ENCODE results near the gene FXYD2. TPM values are rescaled to one million over a fixed set of nuclear protein-coding genes. Genes with fewer than 3 reads are reported as not detected.

Gene FXYD2
- total and polyA plus RNA-seq, 2 of the 8 experiments (the other 6 are each of a cell fraction or from before 2014, with no cell fraction given) = 0.89 to 1.1 TPM

GRCh38 chr11:117851852-117852251, 27.3 kb upstream of the FXYD2 start:
- Histone ChIP-seq H3K27me3 (replicated peaks in 1 of 4; ENCODE audit: control insufficient read depth in 3 of 4, extremely low read depth in 1 of 4, insufficient read depth in 3 of 4, low read length in 3 of 4) (no peaks in the 10 kb centered on the region; a peak in 1 of 7 replicates), H3K14ac (ENCODE audit: insufficient read length) (no peak overlapping the region), H2AK5ac (ENCODE audit: low read depth, low read length) (no peak overlapping the region), H3K9me3 (ENCODE audit: insufficient read depth in 2 of 2, low read depth in 1 of 2, low read length in 1 of 2) (peaks cover 0 to 3% of the 10 kb centered on the region in 2 experiments; a peak in 1 of 4 replicates), H2BK12ac (ENCODE audit: low read depth, low read length) (no peak overlapping the region), H3K36me3 (ENCODE audit: control insufficient read depth in 2 of 4, insufficient read depth in 4 of 4, low read length in 3 of 4) (no peaks in the 10 kb centered on the region), H3K23ac (ENCODE audit: insufficient read length) (no peak overlapping the region), H3K18ac (ENCODE audit: extremely low read depth, low read length) (no peak overlapping the region), H3K4me2 (ENCODE audit: insufficient read depth in 1 of 2, low read depth in 2 of 2, low read length in 2 of 2) (no peak overlapping the region), H2BK5ac (ENCODE audit: low read depth, low read length) (no peak overlapping the region), H3K9ac (replicated peaks in 1 of 4; ENCODE audit: extremely low read depth in 1 of 4, low read depth in 3 of 4, low read length in 3 of 4) (no peak overlapping the region), H3K4me3 (ENCODE audit: extremely low read depth in 1 of 4, insufficient read depth in 2 of 4, low read depth in 3 of 4, low read length in 4 of 4) (no peak overlapping the region), H3K27ac (ENCODE audit: low read depth, low read length) (no peak overlapping the region), H3K4me1 (replicated peaks in 1 of 4; ENCODE audit: control insufficient read depth in 3 of 4, insufficient read depth in 4 of 4, low read length in 3 of 4) (peaks cover 0 to 7% (median 4%) of the 10 kb centered on the region in 4 experiments; a peak in 5 of 7 replicates), H2AFZ (ENCODE audit: low read length) (no peak overlapping the region), H4K20me1 (replicated peaks in 1 of 2; ENCODE audit: control insufficient read depth in 1 of 2, insufficient read depth in 2 of 2, low read length in 2 of 2) (no peaks in the 10 kb centered on the region), H3K79me2 (ENCODE audit: control insufficient read depth in 1 of 2, insufficient read depth in 2 of 2, low read length in 2 of 2) (no peaks in the 10 kb centered on the region), H3K79me1 (ENCODE audit: low read depth, low read length) (no peaks in the 10 kb centered on the region), H4K8ac (ENCODE audit: extremely low read depth, insufficient read depth, low read length) (no peak overlapping the region), H3K56ac (replicated peaks; ENCODE audit: insufficient read length, low read depth, low read length) (no peak overlapping the region), H3K23me2 (ENCODE audit: low read depth, low read length) (no peaks in the 10 kb centered on the region), H4K5ac (ENCODE audit: insufficient read length, low read depth, low read length) (no peak overlapping the region), H4K91ac (replicated peaks; ENCODE audit: insufficient read length, low read length) (no peak overlapping the region), H2BK120ac (replicated peaks; ENCODE audit: low read depth, low read length) (no peak overlapping the region), H2BK20ac (ENCODE audit: low read length) (no peak overlapping the region), H2BK15ac (ENCODE audit: low read length) (no peak overlapping the region), H3K4ac (replicated peaks; ENCODE audit: insufficient read length, low read depth, low read length) (no peak overlapping the region)
- ChIA-PET CTCF (ENCODE audit: partially characterized antibody) (interaction anchor here (0.9 to 3.4 kb wide), 7 partner anchors 17 to 278 kb away, joined by 3 to 16 read pairs (median 3); no protein-coding TSS in a partner anchor), POLR2A (ENCODE audit: partially characterized antibody) (no interaction called here)
- FAIRE-seq (no peak), DNase-seq (ENCODE audit: low read depth in 1 of 2, low spot score in 2 of 2) (no peak)
- 65% methylated on average over 3 of the region's 3 CpGs; no CpG with 5 or more reads in 1 of the 2 experiments for WGBS, 2 experiments (ENCODE audit: extremely low coverage in 1 of 2, insufficient coverage in 1 of 2, insufficient read length in 1 of 2, insufficient replicate concordance in 2 of 2, low coverage in 1 of 2, low lambda C conversion rate in 2 of 2, missing lambda C conversion rate in 1 of 2)
- TF ChIP-seq EZH2 (IDR thresholded peaks at IDR 0.05; ENCODE audit: low read depth, low read length, severe bottlenecking) (no peak), CEBPB (IDR thresholded peaks at IDR 0.05; ENCODE audit: low read depth, low read length) (no peak), KDM1A (IDR thresholded peaks at IDR 0.05; ENCODE audit: borderline replicate concordance, low read length) (no peak), CREB1 (IDR thresholded peaks at IDR 0.05) (no peak), TAF1 (IDR thresholded peaks at IDR 0.05; ENCODE audit: low read depth, low read length) (no peak), RXRA (IDR thresholded peaks at IDR 0.05; ENCODE audit: insufficient read depth, low read depth, low read length) (no peak), SRF (IDR thresholded peaks at IDR 0.05; ENCODE audit: low read depth, low read length) (no peak), RBBP5 (IDR thresholded peaks at IDR 0.05; ENCODE audit: borderline replicate concordance, low read depth, low read length) (no peak), BCL11A (IDR thresholded peaks at IDR 0.05; ENCODE audit: low read depth in 2 of 2, low read length in 2 of 2) (no peak), BRCA1 (IDR thresholded peaks at IDR 0.05; ENCODE audit: low read depth, low read length) (no peak), SP4 (IDR thresholded peaks at IDR 0.05; ENCODE audit: low read length) (no peak), TBP (IDR thresholded peaks at IDR 0.05; ENCODE audit: low read depth, low read length) (no peak), TEAD4 (IDR thresholded peaks at IDR 0.05; ENCODE audit: low read depth, low read length) (no peak), CBX8 (IDR thresholded peaks at IDR 0.05; ENCODE audit: borderline replicate concordance, low read depth, low read length) (no peak), GTF2F1 (IDR thresholded peaks at IDR 0.05; ENCODE audit: borderline replicate concordance, low read depth, low read length) (no peak)
